Testis (tissue), 3 donors: ENCODE data around the gene CHRM1. TPM values are rescaled to one million over a fixed set of nuclear protein-coding genes. Genes with fewer than 3 reads are reported as not detected.
"Not testable (repeated sequence)": the region's sequence is repeated elsewhere in the genome, so short reads cannot be mapped to it uniquely, and the experiment has no call there.

Experiments used
- DNase-seq: peaks from one replicate; pipeline ENCODE4 v3.0.0-alpha.2; 2019
- H3K27ac ChIP-seq, 2 donors: fragments of 200-600 bp; sonication (generic); one replicate each; pipeline ENCODE4 v1.5.1; 2019
- H3K27me3 ChIP-seq: fragments of 200-600 bp; sonication (generic); one replicate; pipeline ENCODE4 v1.5.1; 2019
- H3K36me3 ChIP-seq: fragments of 200-600 bp; sonication (generic); one replicate; pipeline ENCODE4 v1.5.1; 2017; ENCODE audit warnings: low read depth; ENCODE audit errors: missing control alignments
- H3K4me1 ChIP-seq: fragments of 200-600 bp; sonication (generic); one replicate; pipeline ENCODE4 v1.5.1; 2019
- H3K4me3 ChIP-seq, 2 donors: fragments of 200-600 bp; sonication (generic); one replicate each; pipeline ENCODE4 v1.5.1; 2017 to 2019
- H3K9me3 ChIP-seq: fragments of 200-600 bp; sonication (generic); one replicate; pipeline ENCODE4 v1.5.1; 2017
- POLR2A ChIP-seq: fragments of 450-650 bp; IDR thresholded peaks from one replicate; pipeline ENCODE4 v1.6.1; 2017; ENCODE audit warnings: antibody characterized with exemption, mild to moderate bottlenecking, moderate library complexity
- WGBS, 2 donors: methylation state at CpG; one replicate each; pipeline ENCODE4 v1.1.5; 2018; 5-methylcytosine and 5-hydroxymethylcytosine counted together
- intact Hi-C: fragments of 100-400 bp; cut with DNase I; formaldehyde crosslinking; loops from one replicate; pipeline ENCODE4 v1.15.1; 2023; ENCODE audit warnings: low total_unique reads
- polyA plus RNA-seq: library from polyadenylated mRNA; stranded (reverse); fragments of 350-450 nt; fragmentation: Illumina TruSeq; extraction: RNeasy Lipid Tissue Mini Kit (QIAGEN cat#74804); gene quantifications from one replicate; pipeline ENCODE4 v1.2.3, GENCODE V29; 2014; ENCODE audit warnings: low read depth, low replicate concordance; ENCODE audit not compliant: insufficient read depth
- total RNA-seq, 2 donors: library from RNA; depleted of rRNA; stranded (reverse); fragments of >200 nt; gene quantifications; one replicate each; pipeline ENCODE4 v1.2.3, GENCODE V29; 2016
- TF ChIP-seq, protein P1 (sequence below), 3 experiments: fragments of 450-650 bp in 2 of 3; fragments of 200-600 bp in 1 of 3; sonication (generic) in 1 of 3; IDR thresholded peaks; one replicate each; pipeline ENCODE4 v1.5.1; 2016 to 2019; ENCODE audit warnings: antibody characterized with exemption in 3 of 3, mild to moderate bottlenecking in 2 of 3, moderate library complexity in 1 of 3

Gene CHRM1
- total and polyA plus RNA-seq, 3 donors from 2014 or later, result 0.06 to 0.45 (median 0.39) TPM

DNA sequence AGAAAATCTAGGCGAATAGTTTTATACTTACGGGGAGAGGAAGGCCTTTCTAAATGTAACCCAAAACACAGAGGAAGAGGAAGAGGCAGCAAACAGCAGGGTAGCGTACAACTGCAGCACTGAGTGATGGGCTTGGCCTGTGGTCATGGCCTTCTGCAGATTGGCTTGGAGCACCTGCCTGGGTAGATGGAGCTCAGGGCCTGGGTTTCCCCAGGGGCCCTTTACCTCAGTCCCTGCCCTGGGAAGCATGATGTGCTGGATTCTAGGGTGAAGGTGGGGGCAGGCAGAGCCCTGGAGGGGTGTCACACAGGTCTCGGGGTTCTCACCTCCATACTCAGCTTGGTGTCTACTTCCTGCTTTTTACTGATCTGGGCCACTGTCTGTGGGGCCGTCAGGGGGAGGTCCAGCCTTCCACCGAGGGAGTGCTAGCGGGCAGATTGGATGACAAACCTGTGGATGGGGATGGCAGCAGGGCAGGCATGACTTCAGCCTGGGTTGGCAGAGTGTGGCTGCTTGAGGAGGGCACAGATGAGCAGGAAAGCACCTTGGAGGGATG is 27.7 kb upstream of the CHRM1 start:
- no peak for DNase-seq
- Histone ChIP-seq H3K36me3 (no peaks in the 10 kb centered on the region), H3K9me3 (no peaks in the 10 kb centered on the region), H3K4me1 (no peaks in the 10 kb centered on the region), H3K27me3 (no peaks in the 10 kb centered on the region), H3K27ac (no peak overlapping the region), H3K4me3 (no peak overlapping the region)
- WGBS, 2 donors, result 87 to 89% methylated on average over 7 of the region's 7 CpGs
- intact Hi-C loops, result no loop called here
- TF ChIP-seq, protein P1, sequence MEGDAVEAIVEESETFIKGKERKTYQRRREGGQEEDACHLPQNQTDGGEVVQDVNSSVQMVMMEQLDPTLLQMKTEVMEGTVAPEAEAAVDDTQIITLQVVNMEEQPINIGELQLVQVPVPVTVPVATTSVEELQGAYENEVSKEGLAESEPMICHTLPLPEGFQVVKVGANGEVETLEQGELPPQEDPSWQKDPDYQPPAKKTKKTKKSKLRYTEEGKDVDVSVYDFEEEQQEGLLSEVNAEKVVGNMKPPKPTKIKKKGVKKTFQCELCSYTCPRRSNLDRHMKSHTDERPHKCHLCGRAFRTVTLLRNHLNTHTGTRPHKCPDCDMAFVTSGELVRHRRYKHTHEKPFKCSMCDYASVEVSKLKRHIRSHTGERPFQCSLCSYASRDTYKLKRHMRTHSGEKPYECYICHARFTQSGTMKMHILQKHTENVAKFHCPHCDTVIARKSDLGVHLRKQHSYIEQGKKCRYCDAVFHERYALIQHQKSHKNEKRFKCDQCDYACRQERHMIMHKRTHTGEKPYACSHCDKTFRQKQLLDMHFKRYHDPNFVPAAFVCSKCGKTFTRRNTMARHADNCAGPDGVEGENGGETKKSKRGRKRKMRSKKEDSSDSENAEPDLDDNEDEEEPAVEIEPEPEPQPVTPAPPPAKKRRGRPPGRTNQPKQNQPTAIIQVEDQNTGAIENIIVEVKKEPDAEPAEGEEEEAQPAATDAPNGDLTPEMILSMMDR (IDR thresholded peaks at IDR 0.05), result no peak
- TF ChIP-seq POLR2A, result no peak

DNA sequence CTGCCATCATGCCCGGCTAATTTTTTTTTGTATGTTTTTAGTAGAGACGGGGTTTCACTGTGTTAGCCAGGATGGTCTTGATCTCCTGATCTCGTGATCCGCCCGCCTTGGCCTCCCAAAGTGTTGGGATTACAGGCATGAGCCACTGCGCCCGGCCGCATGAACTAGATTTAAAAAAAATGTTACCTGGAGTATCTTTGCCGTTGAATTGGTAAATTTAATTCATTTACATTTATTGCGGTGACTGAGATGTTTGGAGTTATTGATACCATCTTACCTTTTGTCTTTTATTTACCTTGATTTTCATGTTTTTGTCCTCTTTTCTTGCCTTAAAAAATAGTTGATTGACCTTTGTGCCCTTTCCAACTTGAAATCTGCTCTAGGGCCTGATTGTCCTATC is 24.4 kb upstream of the CHRM1 start:
- H3K4me1 ChIP-seq, H3K27me3 ChIP-seq, H3K27ac ChIP-seq, H3K9me3 ChIP-seq, DNase-seq, H3K36me3 ChIP-seq, intact Hi-C loops, H3K4me3 ChIP-seq: not testable (repeated sequence)
- 94 to 95% methylated on average over 10 of the region's 10 CpGs for WGBS, 2 donors

DNA sequence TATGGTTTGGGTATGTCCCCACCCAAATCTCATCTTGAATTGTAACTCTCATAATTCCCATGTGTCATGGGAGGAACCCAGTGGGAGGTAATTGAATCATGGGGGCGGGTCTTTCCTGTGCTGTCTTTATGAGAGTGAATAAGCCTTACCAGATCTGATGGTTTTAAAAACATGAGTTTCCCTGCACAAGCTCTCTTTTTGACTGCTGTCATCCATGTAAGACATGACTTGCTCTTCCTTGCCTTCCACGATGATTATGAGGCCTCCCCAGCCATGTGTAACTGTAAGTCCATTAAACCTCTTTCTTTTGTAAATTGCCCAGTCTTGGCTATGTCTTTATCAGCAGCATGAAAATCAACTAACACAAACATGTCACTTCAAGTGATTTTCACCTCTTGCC is 16.4 kb upstream of the CHRM1 start:
- H3K4me1 ChIP-seq, H3K27me3 ChIP-seq, intact Hi-C loops, H3K27ac ChIP-seq, H3K36me3 ChIP-seq, DNase-seq, H3K4me3 ChIP-seq, H3K9me3 ChIP-seq: not testable (repeated sequence)
- 80 to 83% methylated on average over 2 of the region's 2 CpGs for WGBS, 2 donors

DNA sequence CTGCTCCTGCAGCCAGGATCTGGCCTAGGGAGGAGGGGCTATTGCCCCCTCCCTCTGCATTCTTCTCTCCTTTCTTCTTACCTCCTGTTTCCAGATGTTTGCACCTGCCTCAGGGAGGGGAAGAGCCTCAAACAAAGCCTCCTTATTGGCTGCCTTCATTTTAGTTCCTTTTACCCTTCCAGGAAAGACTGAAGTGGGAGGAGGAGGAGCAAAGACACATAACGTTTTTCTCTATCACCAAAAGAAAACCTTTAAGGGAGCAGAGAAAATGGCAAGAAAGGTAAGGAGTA is 13.3 kb upstream of the CHRM1 start:
- no peak for DNase-seq
- no peak for TF ChIP-seq POLR2A
- TF ChIP-seq, protein P1 (IDR thresholded peaks at IDR 0.05), result no peak
- intact Hi-C loops, result no loop called here
- Histone ChIP-seq H3K4me1 (no peaks in the 10 kb centered on the region), H3K36me3 (no peaks in the 10 kb centered on the region), H3K27me3 (no peaks in the 10 kb centered on the region), H3K27ac (no peak overlapping the region), H3K9me3 (no peaks in the 10 kb centered on the region), H3K4me3 (no peak overlapping the region)
- 40 to 50% methylated on average over 1 of the region's 1 CpG for WGBS, 2 donors

DNA sequence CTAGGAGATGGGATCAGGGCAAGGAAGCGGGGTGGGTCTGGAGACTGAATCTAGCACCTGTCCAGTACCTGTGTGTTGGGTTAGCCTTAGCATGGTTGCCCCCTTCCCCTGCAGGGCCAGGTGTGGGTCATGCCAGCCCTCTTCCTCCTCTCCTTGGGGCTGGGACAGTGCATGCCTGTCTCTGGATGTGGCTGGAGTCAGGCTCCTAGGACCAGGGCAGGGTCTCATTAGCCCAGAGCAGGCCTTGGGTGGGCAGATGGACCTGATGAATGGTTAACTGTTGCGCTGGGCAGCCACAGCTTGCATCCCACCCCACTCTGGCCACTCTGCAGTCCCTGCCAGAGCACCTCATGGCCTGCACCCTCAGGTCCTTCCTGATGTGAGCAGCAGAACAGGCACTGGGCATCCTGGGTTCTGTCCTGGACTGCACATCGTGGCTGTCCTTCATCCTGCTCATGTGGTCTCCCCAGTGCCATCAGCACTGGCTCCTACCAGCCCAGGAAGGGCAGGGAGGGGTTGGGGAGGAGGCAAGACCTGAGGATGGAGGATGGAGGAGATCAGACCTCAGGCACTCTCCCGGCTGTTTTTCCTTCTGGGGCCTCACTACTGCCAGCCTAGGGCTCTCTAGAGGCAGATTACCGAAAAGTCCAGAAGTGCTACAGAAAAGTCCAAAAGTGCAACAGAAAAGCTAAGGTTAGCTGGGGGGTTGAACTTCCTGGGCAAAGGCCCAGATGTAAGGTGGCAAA is 12.8 kb upstream of the CHRM1 start:
- DNase-seq, result no peak

More for the DNA sequence above, 12.8 kb upstream of the CHRM1 start:
- intact Hi-C loops, result no loop called here
- no peak overlapping the region for H3K4me3 ChIP-seq
- 87 to 92% methylated on average over 4 to 5 of the region's 5 CpGs for WGBS, 2 donors
- no peak for TF ChIP-seq POLR2A
- TF ChIP-seq, protein P1 (IDR thresholded peaks at IDR 0.05), result no peak
- H3K27ac ChIP-seq, result no peak overlapping the region
- no peaks in the 10 kb centered on the region for H3K36me3 ChIP-seq
- no peaks in the 10 kb centered on the region for H3K27me3 ChIP-seq
- H3K4me1 ChIP-seq, result no peaks in the 10 kb centered on the region
- no peaks in the 10 kb centered on the region for H3K9me3 ChIP-seq
